GM12891 (cell line): ENCODE results near the gene MAGEB3. TPM values are rescaled to one million over a fixed set of nuclear protein-coding genes. Genes with fewer than 3 reads are reported as not detected.
"Not testable (repeated sequence)": the region's sequence is repeated elsewhere in the genome, so short reads cannot be mapped to it uniquely, and the experiment has no call there.

Experiments used
- DNase-seq: peaks from one replicate; pipeline ENCODE4 v3.0.0; 2011; ENCODE audit warnings: low spot score; ENCODE audit not compliant: insufficient read length
- FAIRE-seq: peaks from 2 replicates; lab custom pipeline; 2011; peaks lifted over from hg19 to GRCh38; lab: Jason Lieb, UNC
- PAX5 ChIP-seq: IDR thresholded peaks from 2 replicates; pipeline ENCODE4 v1.6.1; 2011; ENCODE audit warnings: low read length, moderate library complexity, mild to moderate bottlenecking; ENCODE audit not compliant: insufficient read depth, severe bottlenecking
- POLR2A ChIP-seq: IDR thresholded peaks from 2 replicates; pipeline ENCODE4 v1.6.1; 2011; ENCODE audit warnings: low read depth, low read length, control low read depth
- POLR2AphosphoS5 ChIP-seq: IDR thresholded peaks from 2 replicates; pipeline ENCODE4 v1.6.1; 2011; ENCODE audit warnings: low read depth, low read length, control low read depth
- POU2F2 ChIP-seq: IDR thresholded peaks from 2 replicates; pipeline ENCODE4 v1.6.1; 2011; ENCODE audit warnings: low read depth, mild to moderate bottlenecking, control low read depth, low read length, moderate library complexity
- SPI1 ChIP-seq: IDR thresholded peaks from 2 replicates; pipeline ENCODE4 v1.6.1; 2011; ENCODE audit warnings: low read depth, low read length, control low read depth
- TAF1 ChIP-seq: IDR thresholded peaks from 2 replicates; pipeline ENCODE4 v1.6.1; 2011; ENCODE audit warnings: low read depth, low read length, control low read depth
- polyA plus RNA-seq: library from polyadenylated mRNA; unstranded; fragments of >200 nt; gene quantifications from one replicate; pipeline ENCODE4 v1.2.1, GENCODE V29; 2012; ENCODE audit warnings: low read depth, missing spikeins, inconsistent platforms; ENCODE audit not compliant: missing spikeins

Gene MAGEB3, protein sequence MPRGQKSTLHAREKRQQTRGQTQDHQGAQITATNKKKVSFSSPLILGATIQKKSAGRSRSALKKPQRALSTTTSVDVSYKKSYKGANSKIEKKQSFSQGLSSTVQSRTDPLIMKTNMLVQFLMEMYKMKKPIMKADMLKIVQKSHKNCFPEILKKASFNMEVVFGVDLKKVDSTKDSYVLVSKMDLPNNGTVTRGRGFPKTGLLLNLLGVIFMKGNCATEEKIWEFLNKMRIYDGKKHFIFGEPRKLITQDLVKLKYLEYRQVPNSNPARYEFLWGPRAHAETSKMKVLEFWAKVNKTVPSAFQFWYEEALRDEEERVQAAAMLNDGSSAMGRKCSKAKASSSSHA
- polyA plus RNA-seq = not detected

DNA sequence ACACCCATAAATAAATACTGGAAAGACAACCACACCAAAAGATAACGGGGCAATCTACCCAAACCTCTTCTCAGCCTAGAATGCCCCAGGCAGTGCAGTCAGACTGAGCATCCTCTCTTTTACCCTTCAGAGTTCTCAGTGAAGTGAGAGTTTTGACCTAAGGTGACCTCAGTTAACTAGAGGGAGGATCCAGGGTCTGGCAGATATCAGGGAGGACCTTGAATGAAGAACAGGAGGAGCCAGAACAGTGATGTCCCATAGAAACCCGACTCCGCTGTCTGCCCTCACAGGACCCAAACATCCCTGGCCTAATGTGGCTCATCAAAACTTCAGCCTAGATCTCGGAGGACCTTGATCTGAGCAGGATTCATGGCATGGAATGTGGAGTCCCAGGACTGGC lies at the start of gene MAGEB3:
TSS of gene MAGEB3 (plus strand) at position 263 of the 400 bp plus-strand sequence. CDS start 5,268 bp downstream, outside the sequence.
- FAIRE-seq (no peak), DNase-seq (no peak)
- no peak for TF ChIP-seq TAF1
- no peak for TF ChIP-seq SPI1
- no peak for TF ChIP-seq PAX5
- no peak for TF ChIP-seq POLR2A
- no peak for TF ChIP-seq POU2F2
- TF ChIP-seq POLR2AphosphoS5 = no peak

DNA sequence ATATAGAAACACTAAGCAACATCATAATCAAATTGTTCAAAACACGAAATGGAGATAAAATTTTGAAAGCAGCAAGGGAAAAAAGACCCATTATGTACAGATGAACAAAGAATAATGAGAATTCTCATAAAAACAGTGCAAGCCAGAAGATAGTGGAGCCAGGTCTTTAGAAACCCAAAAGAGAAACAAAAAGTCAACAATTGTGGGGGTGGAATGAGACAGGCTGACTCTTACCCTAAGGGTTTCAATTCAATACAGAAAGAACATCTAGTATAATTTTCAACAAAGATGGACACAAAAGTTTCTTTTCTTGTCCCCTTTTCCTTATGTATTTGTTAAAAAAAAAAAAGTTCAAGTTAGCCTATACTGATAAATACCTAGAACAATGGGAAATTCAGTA lies 49.1 kb upstream of the MAGEB3 start:
- DNase-seq (no peak), FAIRE-seq (no peak)
- no peak for TF ChIP-seq TAF1

DNA sequence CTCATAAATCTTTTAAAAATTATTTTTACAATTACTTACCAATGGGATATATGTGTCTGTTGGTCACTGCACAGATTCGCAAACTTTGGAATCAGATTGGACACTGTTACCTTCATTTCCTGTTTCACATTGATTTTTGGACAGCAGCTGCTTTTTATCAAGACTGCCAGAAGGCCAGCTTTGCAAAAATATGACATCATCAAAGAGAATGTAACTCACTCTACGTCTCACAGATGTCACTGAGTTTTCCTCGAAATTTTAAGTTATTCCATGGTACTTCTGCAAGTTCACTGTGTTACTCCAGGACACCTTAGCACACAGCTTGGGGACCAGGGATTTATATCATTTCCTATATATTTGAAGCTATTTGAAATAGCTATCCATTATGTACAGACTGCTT lies 46.9 kb upstream of the MAGEB3 start:
- FAIRE-seq (no peak), DNase-seq (no peak)
- TF ChIP-seq POLR2AphosphoS5 (no peak), PAX5 (no peak), TAF1 (no peak), POU2F2 (no peak), SPI1 (no peak), POLR2A (no peak)

DNA sequence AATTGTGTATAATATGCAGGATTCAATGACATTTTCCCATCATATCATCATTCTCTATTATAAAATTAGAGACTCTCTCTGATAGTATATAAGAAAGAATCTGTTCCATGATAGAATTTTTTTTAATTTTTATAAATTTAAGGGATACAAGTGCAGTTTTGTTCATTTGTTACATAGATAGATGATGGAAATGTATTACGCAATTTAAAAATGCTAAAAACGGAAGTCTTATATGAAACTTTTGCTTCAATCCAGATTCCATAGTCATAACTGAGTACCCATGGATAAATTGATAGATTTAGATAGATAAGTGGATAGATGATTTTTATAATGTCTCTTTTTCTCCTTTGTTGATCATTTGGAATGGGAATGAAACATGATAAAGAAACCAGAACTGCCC lies 40.0 kb upstream of the MAGEB3 start:
- no peak for FAIRE-seq
- no peak for DNase-seq
- no peak for TF ChIP-seq PAX5
- TF ChIP-seq POLR2AphosphoS5 = no peak
- no peak for TF ChIP-seq POU2F2
- TF ChIP-seq TAF1 = no peak
- TF ChIP-seq POLR2A = no peak
- TF ChIP-seq SPI1 = no peak

DNA sequence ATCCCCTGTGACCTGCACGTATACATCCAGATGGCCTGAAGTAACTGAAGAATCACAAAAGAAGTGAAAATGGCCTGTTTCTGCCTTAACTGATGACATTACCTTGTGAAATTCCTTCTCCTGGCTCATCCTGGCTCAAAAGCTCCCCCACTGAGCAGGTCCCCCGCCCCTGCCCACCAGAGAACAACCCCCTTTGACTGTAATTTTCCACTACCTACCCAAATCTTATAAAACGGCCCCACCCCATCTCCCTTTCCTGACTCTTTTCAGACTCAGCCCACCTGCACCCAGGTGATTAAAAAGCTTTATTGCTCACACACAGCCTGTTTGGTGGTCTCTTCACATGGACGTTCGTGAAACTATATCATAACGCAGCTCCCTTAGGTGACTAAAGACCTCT lies 36.5 kb upstream of the MAGEB3 start:
- DNase-seq, FAIRE-seq: not testable (repeated sequence)

DNA sequence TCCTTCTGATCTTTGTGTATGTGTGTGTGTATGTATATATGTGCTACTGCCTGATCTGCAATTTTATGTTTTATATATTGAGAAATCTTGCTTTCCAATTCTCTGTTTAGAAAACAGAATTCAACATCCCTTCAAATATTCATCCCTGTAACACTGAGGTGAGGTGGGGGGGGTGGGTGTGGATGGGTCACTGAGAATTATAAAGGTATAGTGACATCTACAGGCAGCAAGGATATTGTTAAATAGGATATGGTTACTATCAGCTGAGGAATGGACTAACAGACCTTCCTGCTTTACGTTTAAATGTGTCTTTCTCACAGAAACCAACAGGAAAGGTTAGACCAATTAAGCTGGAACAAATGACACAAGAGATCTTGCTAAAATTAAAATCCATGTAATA lies 34.1 kb upstream of the MAGEB3 start:
- TF ChIP-seq PAX5 (no peak), POU2F2 (no peak), TAF1 (no peak), POLR2AphosphoS5 (no peak), SPI1 (no peak), POLR2A (no peak)
- no peak for DNase-seq
- no peak for FAIRE-seq

DNA sequence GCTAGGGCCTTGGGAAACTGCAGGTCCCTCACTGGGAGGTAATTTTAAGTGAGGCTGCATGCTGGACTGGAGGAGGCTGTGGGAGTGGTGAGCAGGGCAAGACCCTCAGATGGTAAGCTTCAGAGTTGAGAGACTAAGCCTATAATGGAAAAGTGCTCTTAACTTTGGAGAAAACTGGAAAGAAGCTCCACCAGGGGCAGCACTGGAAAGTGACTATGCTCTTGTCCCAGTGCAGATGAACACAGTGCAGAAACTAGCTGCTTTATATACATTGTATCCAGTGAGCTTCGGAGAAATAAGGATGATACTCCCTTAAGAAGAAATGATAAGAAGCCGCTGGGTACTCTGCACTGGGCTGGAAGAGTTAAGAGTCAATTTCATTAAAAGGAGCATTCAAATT lies 18.3 kb upstream of the MAGEB3 start:
- TF ChIP-seq SPI1 (no peak), POLR2AphosphoS5 (no peak), POU2F2 (no peak), PAX5 (no peak), POLR2A (no peak), TAF1 (no peak)
- no peak for FAIRE-seq
- DNase-seq = no peak

GRCh38 chrX:30215357-30215843 lies 15.1 kb upstream of the MAGEB3 start, which contains the start of gene MAGEB2:
TSS of gene MAGEB2 (plus strand) at chrX:30215563. CDS start at chrX:30218581, 3,018 bp downstream.
- TF ChIP-seq POLR2AphosphoS5 = no peak
- TF ChIP-seq TAF1 = no peak
- no peak for TF ChIP-seq SPI1
- no peak for TF ChIP-seq POU2F2
- TF ChIP-seq POLR2A = no peak
- no peak for FAIRE-seq
- no peak for DNase-seq

DNA sequence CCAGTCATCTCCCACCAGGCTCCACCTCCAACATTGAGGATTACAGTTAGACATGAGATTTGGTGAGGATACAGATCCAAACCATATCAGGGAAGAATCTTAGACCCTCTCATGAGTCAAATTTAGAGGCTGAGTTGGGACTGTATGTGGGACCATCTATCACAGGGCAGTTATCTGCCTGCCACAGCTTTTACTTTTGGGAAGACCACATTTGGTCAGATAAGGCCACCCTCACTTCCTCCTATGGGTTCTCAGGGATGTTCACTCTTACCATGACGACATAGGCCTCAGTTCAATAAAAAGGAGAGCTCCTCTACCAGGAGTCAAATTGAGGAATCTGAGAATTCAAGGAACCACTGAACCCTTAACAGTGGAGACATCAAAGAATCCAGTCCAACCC lies 13.0 kb upstream of the MAGEB3 start:
- DNase-seq = no peak
- FAIRE-seq = no peak
- TF ChIP-seq PAX5 (no peak), SPI1 (no peak), POLR2A (no peak), TAF1 (no peak), POU2F2 (no peak), POLR2AphosphoS5 (no peak)

- TF ChIP-seq POLR2AphosphoS5 = no peak
- TF ChIP-seq POU2F2 = no peak
- no peak for TF ChIP-seq PAX5
- TF ChIP-seq SPI1 = no peak
- TF ChIP-seq TAF1 = no peak
- TF ChIP-seq POLR2A = no peak
- DNase-seq = no peak
- FAIRE-seq = no peak
Measured at GRCh38 chrX:30219372-30219771, 11.1 kb upstream of the MAGEB3 start.

DNA sequence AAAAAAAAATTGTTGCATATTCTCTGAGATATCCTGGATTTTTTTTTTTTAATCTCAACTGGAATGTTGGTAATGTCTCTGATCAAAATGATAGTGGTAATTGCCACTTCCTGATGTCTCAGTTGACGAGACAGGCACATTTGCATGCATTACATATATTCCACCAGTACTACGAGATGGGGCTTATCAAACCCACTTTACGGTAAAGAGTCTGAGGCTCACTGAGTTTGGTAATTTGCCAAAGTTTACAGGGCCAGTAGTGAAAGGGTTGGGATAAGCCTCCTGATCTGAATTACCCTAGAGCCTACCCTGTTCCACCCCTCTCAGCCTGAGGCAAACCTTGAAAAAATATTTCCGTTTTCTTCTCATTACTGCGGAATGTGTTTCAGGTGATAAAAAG lies 9.8 kb upstream of the MAGEB3 start:
- TF ChIP-seq POLR2A (no peak), POU2F2 (no peak), PAX5 (no peak), SPI1 (no peak), POLR2AphosphoS5 (no peak), TAF1 (no peak)
- no peak for FAIRE-seq
- DNase-seq = no peak
